Keratinocyte (primary cell): ENCODE data around the gene RNU5B-1.

Experiments
- CTCF ChIP-seq, 3 experiments: IDR thresholded peaks in 1 of 3; conservative IDR thresholded peaks in 1 of 3; optimal IDR thresholded peaks in 1 of 3; 2 replicates in 2 of 3; 3 replicates in 1 of 3; pipeline versions ENCODE3 to v1.5.1; 2011; ENCODE audit warnings: low read length in 3 of 3, mild to moderate bottlenecking in 3 of 3, moderate library complexity in 2 of 3, control low read depth in 1 of 3, inconsistent platforms in 1 of 3; ENCODE audit not compliant: insufficient read depth in 2 of 3; ENCODE audit errors: extremely low read depth in 1 of 3
- EZH2 ChIP-seq: IDR thresholded peaks from one replicate; pipeline ENCODE4 v1.6.1; 2012; ENCODE audit warnings: inconsistent platforms, mild to moderate bottlenecking, low read length, moderate library complexity

GRCh38 chr15:65343374-65343981 is 39.0 kb downstream of the RNU5B-1 start:
- TF ChIP-seq CTCF (optimal IDR thresholded peaks at IDR 0.05 in 1 of 3, IDR thresholded peaks at IDR 0.05 in 1 of 3, conservative IDR thresholded peaks at IDR 0.05 in 1 of 3; ENCODE audit: extremely low read depth in 1 of 3, insufficient read depth in 2 of 3, low read length in 3 of 3) (no peak), EZH2 (no peak)
